DMS 273 (cell line): Measurements from ENCODE around the gene NFX1.
"Not testable (repeated sequence)": the region's sequence is repeated elsewhere in the genome, so short reads cannot be mapped to it uniquely, and the experiment has no call there.

Source experiments
- DNase-seq: peaks from one replicate; lab custom pipeline; 2025; ENCODE audit not compliant: unreplicated experiment; lab: John Stamatoyannopoulos, UW

NFX1 gene

GRCh38 chr9:33307067-33307466, 16.8 kb downstream of the NFX1 start:
- no peak for DNase-seq

- DNase-seq = no peak
Measured at GRCh38 chr9:33309903-33310302, 19.6 kb downstream of the NFX1 start.

GRCh38 chr9:33310748-33311147, 20.4 kb downstream of the NFX1 start:
- no peak for DNase-seq

- DNase-seq = no peak
Measured at GRCh38 chr9:33311953-33312352, 21.6 kb downstream of the NFX1 start.

- no peak for DNase-seq
Measured at GRCh38 chr9:33315371-33315770, 25.1 kb downstream of the NFX1 start.

- not testable (repeated sequence) for DNase-seq
Measured at GRCh38 chr9:33317136-33317535, 26.8 kb downstream of the NFX1 start.

GRCh38 chr9:33318225-33318624, 27.9 kb downstream of the NFX1 start:
- no peak for DNase-seq

- DNase-seq = no peak
Measured at GRCh38 chr9:33318781-33319180, 28.5 kb downstream of the NFX1 start.

GRCh38 chr9:33320230-33320567, 29.9 kb downstream of the NFX1 start:
- no peak for DNase-seq

GRCh38 chr9:33320568-33321261, 30.4 kb downstream of the NFX1 start:
- no peak for DNase-seq

- no peak for DNase-seq
Measured at GRCh38 chr9:33329117-33329563, 38.8 kb downstream of the NFX1 start.

GRCh38 chr9:33329979-33330378, 39.7 kb downstream of the NFX1 start:
- DNase-seq = no peak

- DNase-seq = no peak
Measured at GRCh38 chr9:33331377-33331891, 41.1 kb downstream of the NFX1 start.

- no peak for DNase-seq
Measured at GRCh38 chr9:33332011-33332410, 41.7 kb downstream of the NFX1 start.

GRCh38 chr9:33332956-33333355, 42.6 kb downstream of the NFX1 start:
- not testable (repeated sequence) for DNase-seq

- no peak for DNase-seq
Measured at GRCh38 chr9:33340186-33340585, 49.9 kb downstream of the NFX1 start.

GRCh38 chr9:33341182-33341581, 50.9 kb downstream of the NFX1 start:
- DNase-seq = no peak

- DNase-seq = no peak
Measured at GRCh38 chr9:33344145-33344544, 53.8 kb downstream of the NFX1 start.

GRCh38 chr9:33346564-33346963, 56.2 kb downstream of the NFX1 start:
- DNase-seq = peak; percentile 6

- DNase-seq = no peak
Measured at GRCh38 chr9:33348998-33349397, 58.7 kb downstream of the NFX1 start.

GRCh38 chr9:33349743-33350142, 59.4 kb downstream of the NFX1 start:
- DNase-seq = no peak

- DNase-seq = no peak
Measured at GRCh38 chr9:33350310-33350709, 60.0 kb downstream of the NFX1 start.

GRCh38 chr9:33351547-33351946, 61.2 kb downstream of the NFX1 start:
- DNase-seq = no peak
